Astrocyte of the cerebellum (primary cell): Measurements from ENCODE around the gene P2RX3.

Experiments used
- DNase-seq: peaks from one replicate; pipeline ENCODE4 v3.0.0-alpha.2; 2011; ENCODE audit warnings: low read depth
- H3K4me3 ChIP-seq: 2 replicates; pipeline ENCODE4 v1.5.1; 2011; ENCODE audit warnings: mild to moderate bottlenecking, low read depth, low read length, moderate library complexity
- CTCF ChIP-seq: IDR thresholded peaks from 2 replicates; pipeline ENCODE4 v1.5.1; 2012; ENCODE audit warnings: low read length, low read depth, moderate library complexity, mild to moderate bottlenecking; ENCODE audit errors: missing control alignments
- in situ Hi-C: cut with HindIII; loops from 2 replicates; pipeline ENCODE4 v1.10.0; 2017; ENCODE audit warnings: low sequenced_read_pairs

Gene P2RX3

GRCh38 chr11:57368106-57368844 is 30.1 kb downstream of the P2RX3 start:
- no peak for TF ChIP-seq CTCF
- H3K4me3 ChIP-seq = no peak overlapping the region
- in situ Hi-C loops = no loop called here
- DNase-seq = no peak

GRCh38 chr11:57368845-57369232 is 30.7 kb downstream of the P2RX3 start:
- DNase-seq = no peak
- in situ Hi-C loops = no loop called here
- TF ChIP-seq CTCF = no peak
- H3K4me3 ChIP-seq = no peak overlapping the region

- DNase-seq = no peak
- in situ Hi-C loops = no loop called here
These were observed 32.1 kb downstream of the P2RX3 start for GRCh38 chr11:57370251-57370650.

GRCh38 chr11:57370941-57371340 is 32.8 kb downstream of the P2RX3 start:
- no peak overlapping the region for H3K4me3 ChIP-seq
- in situ Hi-C loops = no loop called here
- TF ChIP-seq CTCF = no peak
- no peak for DNase-seq

More at GRCh38 chr11:57370251-57370650, 32.1 kb downstream of the P2RX3 start:
- no peak overlapping the region for H3K4me3 ChIP-seq
- no peak for TF ChIP-seq CTCF

- no peak overlapping the region for H3K4me3 ChIP-seq
- DNase-seq = no peak
- TF ChIP-seq CTCF = no peak
- in situ Hi-C loops = no loop called here
These were observed 35.0 kb downstream of the P2RX3 start for GRCh38 chr11:57373146-57373545.

GRCh38 chr11:57374966-57375365 is 36.8 kb downstream of the P2RX3 start:
- DNase-seq = no peak
- no peak for TF ChIP-seq CTCF
- no peak overlapping the region for H3K4me3 ChIP-seq
- in situ Hi-C loops = no loop called here
